ENCODE measurements around the gene CLHC1.

DNA sequence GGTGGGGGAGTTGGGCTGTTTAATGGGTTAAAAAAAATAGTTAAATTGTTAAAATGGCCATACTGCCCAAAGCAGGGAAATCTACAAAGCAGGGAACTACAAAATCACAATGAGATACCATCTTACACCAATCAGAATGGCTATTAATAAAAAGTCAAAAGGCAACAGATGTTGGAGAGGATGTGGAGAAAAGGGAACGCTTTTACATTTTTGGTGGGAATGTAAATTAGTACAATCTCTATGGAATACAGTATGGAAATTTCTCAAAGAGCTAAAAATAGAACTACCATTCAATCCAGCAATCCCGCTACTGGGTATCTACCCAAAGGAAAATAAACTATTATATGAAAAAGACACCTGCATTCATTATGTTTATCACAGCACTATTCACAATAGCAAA lies 27.1 kb downstream of the CLHC1 start:
- TF ChIP-seq, protein P1, sequence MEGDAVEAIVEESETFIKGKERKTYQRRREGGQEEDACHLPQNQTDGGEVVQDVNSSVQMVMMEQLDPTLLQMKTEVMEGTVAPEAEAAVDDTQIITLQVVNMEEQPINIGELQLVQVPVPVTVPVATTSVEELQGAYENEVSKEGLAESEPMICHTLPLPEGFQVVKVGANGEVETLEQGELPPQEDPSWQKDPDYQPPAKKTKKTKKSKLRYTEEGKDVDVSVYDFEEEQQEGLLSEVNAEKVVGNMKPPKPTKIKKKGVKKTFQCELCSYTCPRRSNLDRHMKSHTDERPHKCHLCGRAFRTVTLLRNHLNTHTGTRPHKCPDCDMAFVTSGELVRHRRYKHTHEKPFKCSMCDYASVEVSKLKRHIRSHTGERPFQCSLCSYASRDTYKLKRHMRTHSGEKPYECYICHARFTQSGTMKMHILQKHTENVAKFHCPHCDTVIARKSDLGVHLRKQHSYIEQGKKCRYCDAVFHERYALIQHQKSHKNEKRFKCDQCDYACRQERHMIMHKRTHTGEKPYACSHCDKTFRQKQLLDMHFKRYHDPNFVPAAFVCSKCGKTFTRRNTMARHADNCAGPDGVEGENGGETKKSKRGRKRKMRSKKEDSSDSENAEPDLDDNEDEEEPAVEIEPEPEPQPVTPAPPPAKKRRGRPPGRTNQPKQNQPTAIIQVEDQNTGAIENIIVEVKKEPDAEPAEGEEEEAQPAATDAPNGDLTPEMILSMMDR (IDR thresholded peaks at IDR 0.05 in 2 of 3, conservative IDR thresholded peaks at IDR 0.05 in 1 of 3; ENCODE audit: borderline replicate concordance in 1 of 3, insufficient read depth in 1 of 3, low read depth in 2 of 3, low read length in 2 of 3), result no peak
- no peak for TF ChIP-seq POLR2AphosphoS5 (IDR thresholded peaks at IDR 0.05; ENCODE audit: low read depth, low read length)
- TF ChIP-seq CBX3 (IDR thresholded peaks at IDR 0.05; ENCODE audit: low read depth), result no peak
- TF ChIP-seq EZH2 (IDR thresholded peaks at IDR 0.05), result no peak
- no peak for TF ChIP-seq RAD21 (IDR thresholded peaks at IDR 0.05; ENCODE audit: low read depth)
- TF ChIP-seq, protein P2, sequence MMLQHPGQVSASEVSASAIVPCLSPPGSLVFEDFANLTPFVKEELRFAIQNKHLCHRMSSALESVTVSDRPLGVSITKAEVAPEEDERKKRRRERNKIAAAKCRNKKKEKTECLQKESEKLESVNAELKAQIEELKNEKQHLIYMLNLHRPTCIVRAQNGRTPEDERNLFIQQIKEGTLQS (IDR thresholded peaks at IDR 0.05), result no peak
- TF ChIP-seq ZFX (IDR thresholded peaks at IDR 0.05), result no peak

All from HCT116 (cell line).